Omental fat pad (tissue), 4 donors: ENCODE results near the gene PDLIM5. TPM values are rescaled to one million over a fixed set of nuclear protein-coding genes. Genes with fewer than 3 reads are reported as not detected.

Experiments used
- ATAC-seq: fragments of 150-250 bp; one replicate; pipeline ENCODE4 v1.9.1; 2016; ENCODE audit warnings: mild to moderate bottlenecking, moderate library complexity; ENCODE audit not compliant: low FRiP score
- DNase-seq: peaks from one replicate; pipeline ENCODE4 v3.0.0-alpha.2; 2019; ENCODE audit warnings: low spot score
- CTCF ChIP-seq, 3 donors: fragments of 450-650 bp; IDR thresholded peaks; one replicate each; pipeline ENCODE4 v1.5.1; 2016 to 2017; ENCODE audit warnings: antibody characterized with exemption in 3 of 3, mild to moderate bottlenecking in 3 of 3, moderate library complexity in 2 of 3
- total RNA-seq, 4 donors: library from RNA; depleted of rRNA; stranded (reverse); fragments of >200 nt; gene quantifications; one replicate each; pipeline ENCODE4 v1.1.0, GENCODE V29; 2016

PDLIM5 gene
- total RNA-seq, 4 donors from 2014 or later, result 119 to 168 (median 146) TPM

GRCh38 chr4:94519925-94520789, 68.4 kb downstream of the PDLIM5 start:
- DNase-seq (no peak), ATAC-seq (no peak)
- TF ChIP-seq CTCF (IDR thresholded peaks at IDR 0.05), result no peak

GRCh38 chr4:94523033-94523580, 71.4 kb downstream of the PDLIM5 start:
- peak; percentile 16 for ATAC-seq
- no peak for DNase-seq
- TF ChIP-seq CTCF (IDR thresholded peaks at IDR 0.05), result no peak

- DNase-seq, result no peak
- peak; percentile 36 for ATAC-seq
- no peak for TF ChIP-seq CTCF (IDR thresholded peaks at IDR 0.05)
Measured at GRCh38 chr4:94523617-94524016, 71.9 kb downstream of the PDLIM5 start.

GRCh38 chr4:94525993-94526728, 74.4 kb downstream of the PDLIM5 start:
- no peak for ATAC-seq
- TF ChIP-seq CTCF (IDR thresholded peaks at IDR 0.05), result no peak
- no peak for DNase-seq

GRCh38 chr4:94527556-94528233, 76.0 kb downstream of the PDLIM5 start:
- DNase-seq (no peak), ATAC-seq (no peak)
- TF ChIP-seq CTCF (IDR thresholded peaks at IDR 0.05), result no peak

GRCh38 chr4:94528792-94529451, 77.2 kb downstream of the PDLIM5 start:
- TF ChIP-seq CTCF (IDR thresholded peaks at IDR 0.05), result no peak
- no peak for ATAC-seq
- DNase-seq, result no peak
